ENCODE measurements around the gene FKBP1A.

The FKBP1A gene

GRCh38 chr20:1392693-1393506 lies at the start of gene FKBP1A:
Gene FKBP1A, minus strand, starts transcription at chr20:1393054. Its CDS starts 56 bp downstream, at chr20:1392998.
- no peaks in the 10 kb centered on the region for H3K9me3 ChIP-seq
- peak within 1 kb of the TSS; percentile 96 for H3K27ac ChIP-seq
- H3K36me3 ChIP-seq: peaks cover 11% of the 10 kb centered on the region
- peaks cover 89 to 92% of the 10 kb centered on the region in 2 experiments for H3K4me1 ChIP-seq (ENCODE audit: control insufficient read depth in 1 of 2, insufficient read depth in 1 of 2, low read depth in 1 of 2, low read length in 1 of 2)
- peak within 1 kb of the TSS; percentile 79 to 86 for H3K4me3 ChIP-seq (ENCODE audit: low read depth in 1 of 2, low read length in 1 of 2)
- no peaks in the 10 kb centered on the region for H3K27me3 ChIP-seq
- TF ChIP-seq CTCF (IDR thresholded peaks at IDR 0.05): peak; percentile 50

GRCh38 chr20:1442304-1442703 lies 49.5 kb upstream of the FKBP1A start:
- Histone ChIP-seq H3K9me3 (no peaks in the 10 kb centered on the region), H3K27me3 (no peaks in the 10 kb centered on the region), H3K36me3 (peaks cover 89% of the 10 kb centered on the region), H3K4me1 (ENCODE audit: control insufficient read depth in 1 of 2, insufficient read depth in 1 of 2, low read depth in 1 of 2, low read length in 1 of 2) (peaks cover 2% of the 10 kb centered on the region in 2 experiments), H3K27ac (no peak overlapping the region), H3K4me3 (ENCODE audit: low read depth in 1 of 2, low read length in 1 of 2) (no peak overlapping the region)
- TF ChIP-seq CTCF (IDR thresholded peaks at IDR 0.05): no peak

DNA sequence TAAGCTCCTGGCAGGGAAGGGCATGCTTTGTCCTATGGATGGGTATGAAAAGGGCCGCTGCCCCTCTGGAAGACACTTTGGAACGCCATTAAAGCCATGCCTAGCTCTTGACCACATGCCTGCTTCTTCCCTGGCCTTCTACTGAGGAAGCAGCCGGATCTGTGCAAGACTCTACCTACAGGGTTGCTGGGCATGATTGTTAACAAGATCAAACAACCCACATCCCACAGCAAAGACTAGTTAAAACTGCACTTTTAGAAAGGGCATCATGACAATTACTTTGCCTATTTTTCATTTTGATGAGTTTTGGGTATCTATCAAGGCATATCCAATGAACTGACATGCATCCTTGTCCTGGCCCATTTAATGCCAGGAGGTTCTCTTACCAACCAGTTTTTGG lies 48.3 kb upstream of the FKBP1A start:
- Histone ChIP-seq H3K27me3 (no peaks in the 10 kb centered on the region), H3K27ac (no peak overlapping the region), H3K4me1 (ENCODE audit: control insufficient read depth in 1 of 2, insufficient read depth in 1 of 2, low read depth in 1 of 2, low read length in 1 of 2) (peaks cover 13 to 14% of the 10 kb centered on the region in 2 experiments), H3K36me3 (peaks cover 78% of the 10 kb centered on the region), H3K9me3 (no peaks in the 10 kb centered on the region), H3K4me3 (ENCODE audit: low read depth in 1 of 2, low read length in 1 of 2) (no peak overlapping the region)
- TF ChIP-seq CTCF (IDR thresholded peaks at IDR 0.05): no peak

DNA sequence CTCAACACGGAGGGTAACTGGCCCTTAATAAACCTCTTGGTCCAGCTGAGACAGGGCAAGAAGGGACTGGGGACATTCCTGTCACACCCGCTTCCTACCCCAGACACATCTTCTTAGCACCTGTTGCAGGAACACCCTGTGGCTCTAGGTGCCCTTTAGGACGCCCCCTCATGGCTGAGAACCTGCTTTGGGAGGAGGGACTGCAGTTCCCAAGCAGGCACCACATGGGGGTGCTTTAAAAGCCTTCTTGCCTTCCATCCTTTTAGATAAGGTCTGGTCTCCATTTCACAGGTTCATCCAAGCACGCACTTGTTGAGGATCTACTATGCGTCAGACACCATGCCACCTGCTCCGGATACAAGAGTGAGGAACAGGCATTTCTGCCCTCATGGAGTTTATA lies 47.2 kb upstream of the FKBP1A start:
- H3K36me3 ChIP-seq: peaks cover 66% of the 10 kb centered on the region
- H3K27me3 ChIP-seq: no peaks in the 10 kb centered on the region
- H3K4me3 ChIP-seq (ENCODE audit: low read depth in 1 of 2, low read length in 1 of 2): no peak overlapping the region
- H3K27ac ChIP-seq: no peak overlapping the region
- TF ChIP-seq CTCF (IDR thresholded peaks at IDR 0.05): no peak
- peaks cover 24 to 25% of the 10 kb centered on the region in 2 experiments for H3K4me1 ChIP-seq (ENCODE audit: control insufficient read depth in 1 of 2, insufficient read depth in 1 of 2, low read depth in 1 of 2, low read length in 1 of 2)
- H3K9me3 ChIP-seq: no peaks in the 10 kb centered on the region

DNA sequence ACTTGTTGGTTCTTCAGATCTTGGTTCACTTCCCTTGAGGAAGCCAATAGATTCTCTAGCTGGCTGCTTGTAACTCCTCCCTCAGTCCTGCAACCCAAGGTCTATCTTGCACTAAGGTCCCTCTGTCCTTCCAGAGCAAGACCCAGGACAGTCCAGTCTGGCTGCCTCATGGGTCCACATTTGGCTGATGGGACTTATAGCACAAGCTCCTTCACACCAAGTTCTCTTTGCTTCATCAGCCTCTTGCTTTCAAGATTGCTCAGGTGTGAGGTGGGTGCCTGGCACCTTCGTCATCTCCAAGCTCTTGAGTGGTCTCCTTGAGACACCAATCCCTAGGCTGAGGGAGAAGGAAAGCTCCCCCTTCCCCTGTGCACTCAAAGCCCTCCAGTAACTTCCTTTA lies 45.5 kb upstream of the FKBP1A start:
- no peak for TF ChIP-seq CTCF (IDR thresholded peaks at IDR 0.05)
- Histone ChIP-seq H3K4me1 (ENCODE audit: control insufficient read depth in 1 of 2, insufficient read depth in 1 of 2, low read depth in 1 of 2, low read length in 1 of 2) (peaks cover 40 to 41% of the 10 kb centered on the region in 2 experiments), H3K27ac (no peak overlapping the region), H3K4me3 (ENCODE audit: low read depth in 1 of 2, low read length in 1 of 2) (no peak overlapping the region), H3K27me3 (no peaks in the 10 kb centered on the region), H3K36me3 (peaks cover 50% of the 10 kb centered on the region), H3K9me3 (no peaks in the 10 kb centered on the region)

All from neutrophil (primary cell).